ENCODE results near the gene KSR1. TPM values are rescaled to one million over a fixed set of nuclear protein-coding genes. Genes with fewer than 3 reads are reported as not detected.

Gene KSR1
- total RNA-seq, result 10.3 and 11.9 TPM in 2 replicates

DNA sequence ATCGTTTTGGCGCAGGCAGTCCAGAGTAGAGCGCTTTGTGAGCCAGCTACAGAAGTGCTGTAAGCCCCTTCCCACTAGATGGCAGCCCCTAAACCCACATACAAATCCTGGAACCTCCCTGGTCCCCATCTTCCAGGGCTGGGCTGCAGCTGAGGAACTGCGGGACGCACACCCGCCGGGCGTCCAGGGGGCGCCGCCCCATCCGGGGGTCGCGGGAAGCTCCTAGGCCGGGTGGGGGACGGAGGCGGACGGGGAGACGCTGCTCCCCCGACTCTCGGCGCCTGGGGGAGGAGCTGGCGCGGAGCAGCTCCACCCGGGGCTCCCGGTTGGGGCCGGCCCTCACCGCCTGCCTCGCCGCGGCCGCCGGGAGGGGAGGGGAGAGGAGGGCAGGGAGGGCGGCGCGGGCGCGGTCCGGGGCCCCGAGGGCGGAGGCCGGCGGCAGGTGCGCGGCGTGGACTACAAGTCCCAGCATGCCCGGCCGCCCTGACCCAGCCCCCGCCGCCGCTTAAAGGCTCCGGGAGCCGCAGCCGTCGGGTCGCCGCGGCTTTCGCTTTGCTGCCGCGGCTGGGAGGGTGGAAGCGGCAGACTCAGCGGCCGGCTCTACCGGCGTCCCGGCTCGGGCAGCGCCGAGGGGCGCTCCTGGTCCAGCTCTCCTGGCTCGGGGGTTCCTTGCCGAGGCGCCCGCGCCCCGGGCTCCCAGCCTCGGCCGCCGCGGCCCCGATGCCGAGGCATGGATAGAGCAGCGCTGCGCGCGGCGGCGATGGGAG, at the start of gene KSR1:
KSR1 (plus strand) TSS at position 535 of the 767 bp plus-strand sequence; CDS start at position 731, 196 bp downstream.

DNA sequence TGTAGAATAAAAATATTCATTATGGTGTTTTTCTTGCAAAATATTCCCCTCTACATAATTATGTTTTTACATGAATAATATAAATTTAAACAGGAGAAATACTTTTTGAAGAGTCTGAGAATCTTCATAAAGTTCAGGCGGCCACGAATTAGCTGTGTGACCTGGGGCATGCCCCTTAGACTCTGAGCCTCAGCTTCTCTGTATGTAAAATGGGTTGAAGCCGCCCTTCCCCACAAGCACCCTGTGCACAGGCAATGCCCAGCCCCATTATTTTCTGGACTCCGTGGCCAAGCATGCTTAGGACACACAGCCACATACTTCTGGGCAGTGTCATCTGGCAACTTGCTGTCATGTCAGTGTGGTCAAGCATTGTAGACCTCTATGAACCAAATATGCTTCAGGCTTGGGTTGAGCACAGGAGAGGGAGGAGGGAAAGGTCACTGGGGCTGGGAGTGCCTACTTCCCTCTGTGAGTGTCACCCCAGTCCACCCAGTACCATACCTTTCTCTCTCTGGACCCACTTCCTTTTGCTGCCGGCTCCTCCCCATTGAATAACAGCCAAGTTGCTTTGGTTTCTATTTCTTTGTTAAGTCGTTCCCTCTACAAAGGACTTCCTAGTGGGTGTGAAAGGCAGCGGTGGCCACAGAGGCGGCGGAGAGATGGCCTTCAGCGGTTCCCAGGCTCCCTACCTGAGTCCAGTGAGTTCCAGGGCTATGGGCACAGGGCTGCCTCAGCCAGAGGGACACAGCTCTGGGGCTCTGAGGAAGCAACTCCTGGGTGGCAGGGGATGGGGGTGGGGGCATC, 174.6 kb downstream of the KSR1 start, which contains the start of gene LGALS9:
LGALS9 (plus strand) TSS at position 582 of the 804 bp plus-strand sequence; CDS start at position 660, 78 bp downstream.

Small RNA genes lying within 50 kb of the gene (small RNA-seq; reads per million reads assigned to genes)
- not detected for gene AC015688.5

Other genes with a start within 250 kb of the KSR1 start
- 146 and 149 TPM in 2 replicates for gene WSB1, start 162.3 kb upstream of the KSR1 start, total RNA-seq
- 0.20 and 0.37 TPM in 2 replicates for gene LGALS9, start 174.7 kb downstream of the KSR1 start, total RNA-seq

Measured in subcutaneous preadipocyte (primary cell).